ENCODE data around the gene SPPL2B.
"Not testable (repeated sequence)": the region's sequence is repeated elsewhere in the genome, so short reads cannot be mapped to it uniquely, and the experiment has no call there.

Gene SPPL2B

GRCh38 chr19:2337329-2337707 lies 8.8 kb downstream of the SPPL2B start:
- no peak for DNase-seq (ENCODE audit: low read depth in 2 of 2)

- no peak for DNase-seq (ENCODE audit: low read depth in 2 of 2)
Observed at GRCh38 chr19:2338055-2338615, 9.7 kb downstream of the SPPL2B start.

- DNase-seq (ENCODE audit: low read depth in 2 of 2): no peak
Observed at GRCh38 chr19:2338751-2339643, 10.5 kb downstream of the SPPL2B start.

GRCh38 chr19:2339644-2340310 lies 11.3 kb downstream of the SPPL2B start:
- no peak for DNase-seq (ENCODE audit: low read depth in 2 of 2)

GRCh38 chr19:2340496-2341243 lies 12.2 kb downstream of the SPPL2B start:
- DNase-seq (ENCODE audit: low read depth in 2 of 2): no peak

- DNase-seq (ENCODE audit: low read depth in 2 of 2): no peak
Observed at GRCh38 chr19:2341244-2341751, 12.8 kb downstream of the SPPL2B start.

GRCh38 chr19:2341982-2342381 lies 13.5 kb downstream of the SPPL2B start:
- no peak for DNase-seq (ENCODE audit: low read depth in 2 of 2)

- no peak for DNase-seq (ENCODE audit: low read depth in 2 of 2)
Observed at GRCh38 chr19:2342656-2343288, 14.3 kb downstream of the SPPL2B start.

GRCh38 chr19:2343289-2343982 lies 15.0 kb downstream of the SPPL2B start:
- no peak for DNase-seq (ENCODE audit: low read depth in 2 of 2)

GRCh38 chr19:2344381-2344870 lies 15.9 kb downstream of the SPPL2B start:
- DNase-seq (ENCODE audit: low read depth in 2 of 2): no peak

GRCh38 chr19:2345076-2345475 lies 16.6 kb downstream of the SPPL2B start:
- no peak for DNase-seq (ENCODE audit: low read depth in 2 of 2)

- no peak for DNase-seq (ENCODE audit: low read depth in 2 of 2)
Observed at GRCh38 chr19:2345794-2346663, 17.5 kb downstream of the SPPL2B start.

GRCh38 chr19:2349818-2350217 lies 21.3 kb downstream of the SPPL2B start:
- DNase-seq (ENCODE audit: low read depth in 2 of 2): not testable (repeated sequence)

- DNase-seq (ENCODE audit: low read depth in 2 of 2): no peak
Observed at GRCh38 chr19:2350656-2351055, 22.2 kb downstream of the SPPL2B start.

GRCh38 chr19:2351591-2351990 lies 23.1 kb downstream of the SPPL2B start:
- DNase-seq (ENCODE audit: low read depth in 2 of 2): no peak

GRCh38 chr19:2352121-2352520 lies 23.6 kb downstream of the SPPL2B start:
- DNase-seq (ENCODE audit: low read depth in 2 of 2): no peak

GRCh38 chr19:2353159-2353886 lies 24.8 kb downstream of the SPPL2B start:
- no peak for DNase-seq (ENCODE audit: low read depth in 2 of 2)

- no peak for DNase-seq (ENCODE audit: low read depth in 2 of 2)
Observed at GRCh38 chr19:2353887-2354592, 25.6 kb downstream of the SPPL2B start.
